ENCODE measurements around the gene GLYR1.

The GLYR1 gene

GRCh38 chr16:4800290-4801041 lies 46.6 kb downstream of the GLYR1 start:
- no peak for DNase-seq (ENCODE audit: extremely low spot score)
- ChIA-PET CTCF (no interaction called here), POLR2A (no interaction called here)
- no peak for TF ChIP-seq LEF1 (IDR thresholded peaks at IDR 0.05; ENCODE audit: borderline replicate concordance)
- TF ChIP-seq ELF4 (IDR thresholded peaks at IDR 0.05) = no peak
- TF ChIP-seq FOXM1 (IDR thresholded peaks at IDR 0.05; ENCODE audit: borderline replicate concordance) = no peak
- TF ChIP-seq ARNT (IDR thresholded peaks at IDR 0.05) = no peak
- no peak for TF ChIP-seq BHLHE40 (IDR thresholded peaks at IDR 0.05; ENCODE audit: borderline replicate concordance)
- TF ChIP-seq, protein P1, sequence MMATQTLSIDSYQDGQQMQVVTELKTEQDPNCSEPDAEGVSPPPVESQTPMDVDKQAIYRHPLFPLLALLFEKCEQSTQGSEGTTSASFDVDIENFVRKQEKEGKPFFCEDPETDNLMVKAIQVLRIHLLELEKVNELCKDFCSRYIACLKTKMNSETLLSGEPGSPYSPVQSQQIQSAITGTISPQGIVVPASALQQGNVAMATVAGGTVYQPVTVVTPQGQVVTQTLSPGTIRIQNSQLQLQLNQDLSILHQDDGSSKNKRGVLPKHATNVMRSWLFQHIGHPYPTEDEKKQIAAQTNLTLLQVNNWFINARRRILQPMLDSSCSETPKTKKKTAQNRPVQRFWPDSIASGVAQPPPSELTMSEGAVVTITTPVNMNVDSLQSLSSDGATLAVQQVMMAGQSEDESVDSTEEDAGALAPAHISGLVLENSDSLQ (IDR thresholded peaks at IDR 0.05) = no peak
- TF ChIP-seq SP1 (IDR thresholded peaks at IDR 0.05) = no peak
- TF ChIP-seq HDGF (IDR thresholded peaks at IDR 0.05; ENCODE audit: borderline replicate concordance) = no peak
- no peak for TF ChIP-seq TARDBP (IDR thresholded peaks at IDR 0.05)
- TF ChIP-seq NFRKB (IDR thresholded peaks at IDR 0.05) = no peak
- no peak for TF ChIP-seq ZNF384 (IDR thresholded peaks at IDR 0.05)
- no peak for TF ChIP-seq CTBP1 (IDR thresholded peaks at IDR 0.05; ENCODE audit: borderline replicate concordance)
- TF ChIP-seq SUZ12 (IDR thresholded peaks at IDR 0.05) = no peak
- no peak for TF ChIP-seq L3MBTL2 (conservative IDR thresholded peaks at IDR 0.05)
- TF ChIP-seq FOXA1 (IDR thresholded peaks at IDR 0.05) = no peak
- no peak for TF ChIP-seq FOXK2 (IDR thresholded peaks at IDR 0.05)

DNA sequence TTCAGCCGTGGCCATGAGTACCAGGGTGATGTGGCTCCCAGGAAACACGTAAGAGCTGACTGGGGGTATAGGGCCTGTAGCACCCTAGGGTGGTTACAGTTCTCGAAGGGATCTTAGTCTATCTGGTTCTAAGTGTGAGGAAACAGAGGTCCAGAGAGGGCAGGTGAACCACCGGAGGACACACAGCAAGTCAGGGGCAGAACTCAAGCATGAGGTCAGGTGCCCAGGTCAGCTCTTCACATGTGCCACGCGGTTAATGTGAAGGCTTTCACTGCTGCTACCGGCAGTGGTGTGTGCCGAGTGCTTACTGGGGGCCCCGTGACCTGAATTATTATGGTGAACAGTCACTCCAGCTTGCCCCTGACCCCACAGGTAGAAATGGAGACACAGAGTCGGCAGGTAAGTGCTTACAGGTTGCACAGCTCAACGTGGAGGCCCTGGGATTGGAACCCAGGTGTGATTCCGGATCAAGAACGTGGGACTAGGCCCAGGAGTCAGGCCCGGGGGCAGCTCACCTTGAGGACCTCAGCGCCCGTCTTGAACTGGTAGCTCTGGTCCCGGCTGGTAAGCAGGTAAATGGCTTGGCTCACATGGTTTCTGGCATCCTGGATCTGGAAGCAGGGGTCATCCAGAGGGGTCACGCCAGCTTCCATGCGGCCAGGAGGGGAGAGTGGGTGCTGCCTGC lies 47.8 kb downstream of the GLYR1 start:
- no peak for DNase-seq (ENCODE audit: extremely low spot score)
- ChIA-PET POLR2A (no interaction called here), CTCF (no interaction called here)
- no peak for TF ChIP-seq TARDBP (IDR thresholded peaks at IDR 0.05)
- TF ChIP-seq ARNT (IDR thresholded peaks at IDR 0.05) = no peak
- no peak for TF ChIP-seq FOXK2 (IDR thresholded peaks at IDR 0.05)
- TF ChIP-seq ZNF384 (IDR thresholded peaks at IDR 0.05) = no peak
- no peak for TF ChIP-seq BHLHE40 (IDR thresholded peaks at IDR 0.05; ENCODE audit: borderline replicate concordance)
- TF ChIP-seq CTBP1 (IDR thresholded peaks at IDR 0.05; ENCODE audit: borderline replicate concordance) = no peak
- TF ChIP-seq SUZ12 (IDR thresholded peaks at IDR 0.05) = no peak

- TF ChIP-seq CTBP1 (IDR thresholded peaks at IDR 0.05; ENCODE audit: borderline replicate concordance) = no peak
- no peak for TF ChIP-seq NFRKB (IDR thresholded peaks at IDR 0.05)
- TF ChIP-seq ELF4 (IDR thresholded peaks at IDR 0.05) = no peak
- TF ChIP-seq FOXK2 (IDR thresholded peaks at IDR 0.05) = no peak
- TF ChIP-seq FOXM1 (IDR thresholded peaks at IDR 0.05; ENCODE audit: borderline replicate concordance) = no peak
- no peak for TF ChIP-seq BHLHE40 (IDR thresholded peaks at IDR 0.05; ENCODE audit: borderline replicate concordance)
- no peak for TF ChIP-seq SP1 (IDR thresholded peaks at IDR 0.05)
- no peak for TF ChIP-seq HDGF (IDR thresholded peaks at IDR 0.05; ENCODE audit: borderline replicate concordance)
- no peak for TF ChIP-seq FOXA1 (IDR thresholded peaks at IDR 0.05)
- TF ChIP-seq SUZ12 (IDR thresholded peaks at IDR 0.05) = no peak
- no peak for TF ChIP-seq ARNT (IDR thresholded peaks at IDR 0.05)
- no peak for TF ChIP-seq TARDBP (IDR thresholded peaks at IDR 0.05)
- no peak for TF ChIP-seq LEF1 (IDR thresholded peaks at IDR 0.05; ENCODE audit: borderline replicate concordance)
- TF ChIP-seq L3MBTL2 (conservative IDR thresholded peaks at IDR 0.05) = no peak
- no peak for TF ChIP-seq ZNF384 (IDR thresholded peaks at IDR 0.05)
- ChIA-PET POLR2A (no interaction called here), CTCF (no interaction called here)
- no peak for DNase-seq (ENCODE audit: extremely low spot score)
Measured at GRCh38 chr16:4798456-4798855, 48.6 kb downstream of the GLYR1 start.

DNA sequence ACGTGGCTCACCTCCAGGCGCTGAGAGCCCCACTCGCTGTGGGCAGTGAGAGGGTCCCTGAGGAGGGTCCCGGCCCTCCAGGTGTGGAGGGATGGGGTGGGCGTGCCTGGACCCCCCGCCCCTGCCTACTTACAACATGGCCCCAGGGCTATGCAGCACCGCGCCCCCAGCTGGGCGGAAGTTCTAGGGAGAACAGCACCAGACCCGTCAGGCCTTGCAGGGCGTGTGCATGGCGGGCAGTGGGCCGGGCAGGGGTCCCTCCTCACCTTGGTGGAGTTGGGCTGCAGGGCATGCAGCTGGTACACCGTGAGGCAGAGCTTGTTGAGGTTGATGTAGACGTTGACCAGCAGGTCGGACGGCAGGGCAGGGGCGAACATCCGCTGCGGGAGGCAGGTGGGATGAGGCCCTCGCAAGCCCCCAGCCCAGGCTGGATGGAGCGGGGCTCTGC lies 49.3 kb downstream of the GLYR1 start:
- DNase-seq (ENCODE audit: extremely low spot score) = no peak
- TF ChIP-seq L3MBTL2 (conservative IDR thresholded peaks at IDR 0.05) (no peak), ZNF384 (IDR thresholded peaks at IDR 0.05) (no peak), BHLHE40 (IDR thresholded peaks at IDR 0.05; ENCODE audit: borderline replicate concordance) (no peak), FOXA1 (IDR thresholded peaks at IDR 0.05) (no peak), TARDBP (IDR thresholded peaks at IDR 0.05) (no peak), CTBP1 (IDR thresholded peaks at IDR 0.05; ENCODE audit: borderline replicate concordance) (no peak), LEF1 (IDR thresholded peaks at IDR 0.05; ENCODE audit: borderline replicate concordance) (no peak), ARNT (IDR thresholded peaks at IDR 0.05) (no peak), ELF4 (IDR thresholded peaks at IDR 0.05) (no peak), SP1 (IDR thresholded peaks at IDR 0.05) (no peak)
- TF ChIP-seq, protein P1 (IDR thresholded peaks at IDR 0.05) = no peak
- ChIA-PET POLR2A (no interaction called here), CTCF (no interaction called here)

DNA sequence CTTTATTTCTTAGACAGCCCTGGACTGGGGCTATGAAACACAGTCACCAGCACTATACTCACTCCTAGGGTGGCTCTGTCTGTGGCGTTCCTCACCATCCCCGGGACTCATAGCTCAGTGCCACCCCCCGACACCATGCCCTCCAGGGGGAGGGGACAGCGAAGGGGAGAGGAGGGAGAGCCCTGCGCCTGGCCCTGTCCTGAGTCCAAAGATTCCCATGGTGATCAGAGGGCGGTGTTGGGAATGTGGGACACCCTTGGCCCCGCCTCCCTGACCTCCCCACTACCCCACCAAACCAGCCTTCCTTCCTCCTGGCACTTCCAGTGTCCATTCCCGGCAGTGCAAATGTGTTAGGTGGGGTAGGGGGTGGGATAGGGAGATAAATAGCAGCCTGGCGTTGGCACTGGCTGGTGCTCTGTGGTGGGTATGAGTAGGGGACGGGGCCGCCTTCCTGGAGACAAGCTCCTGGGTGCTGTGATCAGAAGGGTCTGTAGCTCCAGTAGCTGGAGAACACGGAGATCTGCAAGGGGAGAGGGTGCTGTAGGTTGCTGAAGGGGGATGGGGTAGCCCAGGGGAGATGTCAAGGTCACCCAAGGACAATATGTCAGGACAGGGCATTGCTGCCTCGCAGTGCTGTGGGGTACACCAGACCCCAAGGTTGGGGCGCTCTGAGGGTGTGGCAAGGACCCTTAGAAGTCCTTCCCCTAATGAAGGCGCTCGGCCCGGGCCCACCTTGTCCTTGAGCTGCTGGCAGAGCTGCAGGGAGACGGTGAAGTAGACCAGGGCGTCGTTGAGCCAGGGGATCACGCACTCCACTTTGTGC lies 49.9 kb downstream of the GLYR1 start:
- no peak for TF ChIP-seq HDGF (IDR thresholded peaks at IDR 0.05; ENCODE audit: borderline replicate concordance)
- TF ChIP-seq, protein P1 (IDR thresholded peaks at IDR 0.05) = no peak
- no peak for TF ChIP-seq BHLHE40 (IDR thresholded peaks at IDR 0.05; ENCODE audit: borderline replicate concordance)
- no peak for TF ChIP-seq TARDBP (IDR thresholded peaks at IDR 0.05)
- no peak for TF ChIP-seq SUZ12 (IDR thresholded peaks at IDR 0.05)
- no peak for TF ChIP-seq FOXA1 (IDR thresholded peaks at IDR 0.05)
- TF ChIP-seq SP1 (IDR thresholded peaks at IDR 0.05) = no peak
- no peak for TF ChIP-seq ELF4 (IDR thresholded peaks at IDR 0.05)
- no peak for TF ChIP-seq ZNF384 (IDR thresholded peaks at IDR 0.05)
- TF ChIP-seq FOXK2 (IDR thresholded peaks at IDR 0.05) = no peak
- ChIA-PET CTCF (no interaction called here), POLR2A (interaction anchor here (0.6 to 1.2 kb wide), 2 partner anchors 9 to 26 kb away, joined by 3 read pairs; partner anchors contain the start of gene SEPTIN12)
- DNase-seq (ENCODE audit: extremely low spot score) = no peak

All from HEK293T (cell line).